Uterus (tissue), 4 donors: ENCODE data around the gene IMPDH2. TPM values are rescaled to one million over a fixed set of nuclear protein-coding genes. Genes with fewer than 3 reads are reported as not detected.
"Not testable (repeated sequence)": the region's sequence is repeated elsewhere in the genome, so short reads cannot be mapped to it uniquely, and the experiment has no call there.

Experiments used
- DNase-seq, 2 donors: peaks; one replicate each; pipeline ENCODE4 v3.0.0-alpha.2; 2019 to 2020
- H3K27ac ChIP-seq, 2 donors: fragments of 200-600 bp; sonication (generic); 1 replicate in 1 of 2; 2 replicates in 1 of 2; pipeline ENCODE4 v1.5.1; 2016 to 2018
- H3K27me3 ChIP-seq, 2 donors: fragments of 200-600 bp; sonication (generic); one replicate each; pipeline ENCODE4 v1.5.1; 2018 to 2019; ENCODE audit warnings: control low read depth in 1 of 2
- H3K36me3 ChIP-seq, 2 donors: fragments of 200-600 bp; sonication (generic); one replicate each; pipeline ENCODE4 v1.5.1; 2019; ENCODE audit warnings: control low read depth in 1 of 2
- H3K4me1 ChIP-seq, 2 donors: fragments of 200-600 bp; sonication (generic); one replicate each; pipeline ENCODE4 v1.5.1; 2018 to 2019; ENCODE audit warnings: control low read depth in 1 of 2
- H3K4me3 ChIP-seq, 2 donors: fragments of 200-600 bp; sonication (generic); 1 replicate in 1 of 2; 2 replicates in 1 of 2; pipeline ENCODE4 v1.5.1; 2018 to 2019; ENCODE audit warnings: mild to moderate bottlenecking in 1 of 2
- H3K9me3 ChIP-seq, 2 donors: fragments of 200-600 bp; sonication (generic); one replicate each; pipeline ENCODE4 v1.5.1; 2019; ENCODE audit warnings: control low read depth in 1 of 2
- POLR2A ChIP-seq, 2 donors: fragments of 450-650 bp; IDR thresholded peaks; one replicate each; pipeline ENCODE4 v1.6.1; 2016; ENCODE audit warnings: antibody characterized with exemption in 2 of 2, mild to moderate bottlenecking in 1 of 2, moderate library complexity in 1 of 2
- intact Hi-C: fragments of 100-400 bp; cut with DNase I; formaldehyde crosslinking; loops from one replicate; pipeline ENCODE4 v1.15.1; 2023; ENCODE audit warnings: low total_unique reads
- total RNA-seq, 4 donors: library from RNA; depleted of rRNA in 3 of 4; stranded (reverse); fragments of >200 nt in 3 of 4; gene quantifications; one replicate each; pipeline versions ENCODE4 v1.1.0 to v1.2.4, GENCODE V29; 2014 to 2023
- TF ChIP-seq, protein P1 (sequence below), 4 experiments: fragments of 200-600 bp in 2 of 4; fragments of 450-650 bp in 2 of 4; sonication (generic) in 2 of 4; IDR thresholded peaks; one replicate each; pipeline ENCODE4 v1.5.1; 2016 to 2019; ENCODE audit warnings: antibody characterized with exemption in 4 of 4, mild to moderate bottlenecking in 2 of 4, moderate library complexity in 1 of 4
- donor health status: DM: yes; HTN: yes; CAD: no.

Gene IMPDH2
- total RNA-seq, 4 donors from 2014 or later: 53.0 to 273 (median 163) TPM

DNA sequence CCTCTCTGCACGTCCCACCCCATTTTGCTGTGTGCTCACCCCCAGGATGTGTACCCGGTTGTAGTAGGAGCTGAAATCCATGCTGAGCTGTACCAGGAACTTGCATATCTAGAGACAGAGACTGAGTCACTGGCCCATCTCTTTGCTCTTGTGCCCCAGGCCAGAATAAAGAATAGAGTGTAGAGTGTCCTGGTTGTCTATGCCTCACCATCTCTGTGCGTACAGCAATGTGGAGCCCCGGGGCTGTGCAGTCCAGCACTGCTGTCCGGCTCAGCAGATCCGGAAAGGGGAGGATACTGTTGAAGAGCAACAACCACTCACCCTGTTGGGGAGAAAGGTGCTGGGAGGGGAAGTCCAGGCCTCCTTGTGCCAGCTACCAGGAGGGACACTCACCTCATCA lies 13.4 kb downstream of the IMPDH2 start:
- Histone ChIP-seq H3K36me3 (no peaks in the 10 kb centered on the region), H3K27me3 (no peaks in the 10 kb centered on the region), H3K4me1 (peaks cover 0 to 14% of the 10 kb centered on the region in 2 donors), H3K4me3 (no peak overlapping the region), H3K9me3 (no peaks in the 10 kb centered on the region), H3K27ac (no peak overlapping the region)
- DNase-seq: no peak
- no peak for TF ChIP-seq POLR2A (IDR thresholded peaks at IDR 0.05)
- intact Hi-C loops: no loop called here

DNA sequence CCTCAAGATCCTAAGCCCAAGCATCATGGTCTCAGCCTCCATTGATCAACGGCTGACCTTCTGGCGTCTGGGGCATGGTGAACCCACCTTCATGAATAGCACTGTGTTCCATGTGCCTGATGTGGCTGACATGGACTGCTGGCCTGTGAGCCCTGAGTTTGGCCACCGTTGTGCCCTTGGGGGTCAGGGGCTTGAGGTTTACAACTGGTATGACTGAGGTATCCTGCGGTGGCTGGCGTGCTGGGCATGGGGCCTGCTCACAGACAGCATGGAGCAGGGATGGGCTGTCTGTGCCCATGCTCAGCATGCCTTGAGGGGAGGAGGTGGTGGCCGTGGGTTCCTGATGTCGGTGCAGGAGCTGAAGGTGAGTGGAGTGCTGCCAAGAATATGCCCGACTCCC lies 14.1 kb downstream of the IMPDH2 start:
- no peak for TF ChIP-seq POLR2A (IDR thresholded peaks at IDR 0.05)
- H3K27me3 ChIP-seq: no peaks in the 10 kb centered on the region
- H3K4me3 ChIP-seq: no peak overlapping the region
- H3K9me3 ChIP-seq: no peaks in the 10 kb centered on the region
- peaks cover 0 to 14% of the 10 kb centered on the region in 2 donors for H3K4me1 ChIP-seq
- DNase-seq: no peak
- no peak overlapping the region for H3K27ac ChIP-seq
- intact Hi-C loops: no loop called here
- H3K36me3 ChIP-seq: no peaks in the 10 kb centered on the region

DNA sequence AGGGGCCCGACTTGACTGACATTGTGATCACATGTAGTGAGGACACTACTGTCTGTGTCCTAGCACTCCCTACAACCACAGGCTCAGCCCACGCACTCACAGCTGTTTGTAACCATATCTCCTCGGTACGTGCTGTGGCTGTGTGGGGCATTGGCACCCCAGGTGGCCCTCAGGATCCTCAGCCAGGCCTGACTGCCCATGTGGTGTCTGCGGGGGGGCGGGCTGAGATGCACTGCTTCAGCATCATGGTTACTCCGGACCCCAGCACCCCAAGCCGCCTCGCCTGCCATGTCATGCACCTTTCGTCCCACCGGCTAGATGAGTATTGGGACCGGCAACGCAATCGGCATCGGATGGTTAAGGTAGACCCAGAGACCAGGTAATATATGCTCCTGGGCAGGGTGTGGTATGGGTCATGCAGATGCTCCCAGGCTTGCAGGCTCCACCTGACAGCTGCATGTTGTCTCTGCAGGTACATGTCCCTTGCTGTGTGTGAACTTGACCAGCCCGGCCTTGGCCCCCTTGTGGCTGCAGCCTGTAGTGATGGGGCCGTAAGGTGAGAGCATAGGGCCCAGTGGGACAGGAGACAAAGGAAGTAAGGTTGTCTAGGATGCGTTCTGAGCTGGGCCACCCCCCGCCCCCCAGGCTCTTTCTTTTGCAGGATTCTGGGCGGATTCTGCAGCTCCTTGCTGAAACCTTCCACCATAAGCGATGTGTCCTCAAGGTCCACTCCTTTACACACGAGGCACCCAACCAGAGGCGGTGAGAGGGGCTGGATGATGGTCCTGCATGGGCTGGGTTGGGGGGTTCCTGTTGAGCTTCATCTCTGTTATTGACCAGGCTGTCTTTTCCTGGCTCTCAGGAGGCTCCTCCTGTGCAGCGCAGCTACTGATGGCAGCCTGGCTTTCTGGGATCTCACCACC lies 15.2 kb downstream of the IMPDH2 start:
- intact Hi-C loops: no loop called here
- Histone ChIP-seq H3K4me3 (no peak overlapping the region), H3K27ac (no peak overlapping the region), H3K9me3 (no peaks in the 10 kb centered on the region), H3K36me3 (no peaks in the 10 kb centered on the region), H3K4me1 (peaks cover 0 to 11% of the 10 kb centered on the region in 2 donors), H3K27me3 (no peaks in the 10 kb centered on the region)
- no peak for DNase-seq
- TF ChIP-seq POLR2A (IDR thresholded peaks at IDR 0.05): no peak
- TF ChIP-seq, protein P1, sequence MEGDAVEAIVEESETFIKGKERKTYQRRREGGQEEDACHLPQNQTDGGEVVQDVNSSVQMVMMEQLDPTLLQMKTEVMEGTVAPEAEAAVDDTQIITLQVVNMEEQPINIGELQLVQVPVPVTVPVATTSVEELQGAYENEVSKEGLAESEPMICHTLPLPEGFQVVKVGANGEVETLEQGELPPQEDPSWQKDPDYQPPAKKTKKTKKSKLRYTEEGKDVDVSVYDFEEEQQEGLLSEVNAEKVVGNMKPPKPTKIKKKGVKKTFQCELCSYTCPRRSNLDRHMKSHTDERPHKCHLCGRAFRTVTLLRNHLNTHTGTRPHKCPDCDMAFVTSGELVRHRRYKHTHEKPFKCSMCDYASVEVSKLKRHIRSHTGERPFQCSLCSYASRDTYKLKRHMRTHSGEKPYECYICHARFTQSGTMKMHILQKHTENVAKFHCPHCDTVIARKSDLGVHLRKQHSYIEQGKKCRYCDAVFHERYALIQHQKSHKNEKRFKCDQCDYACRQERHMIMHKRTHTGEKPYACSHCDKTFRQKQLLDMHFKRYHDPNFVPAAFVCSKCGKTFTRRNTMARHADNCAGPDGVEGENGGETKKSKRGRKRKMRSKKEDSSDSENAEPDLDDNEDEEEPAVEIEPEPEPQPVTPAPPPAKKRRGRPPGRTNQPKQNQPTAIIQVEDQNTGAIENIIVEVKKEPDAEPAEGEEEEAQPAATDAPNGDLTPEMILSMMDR (IDR thresholded peaks at IDR 0.05): peak in 3 of 4 experiments; percentile 24 to 29 (median 28)

DNA sequence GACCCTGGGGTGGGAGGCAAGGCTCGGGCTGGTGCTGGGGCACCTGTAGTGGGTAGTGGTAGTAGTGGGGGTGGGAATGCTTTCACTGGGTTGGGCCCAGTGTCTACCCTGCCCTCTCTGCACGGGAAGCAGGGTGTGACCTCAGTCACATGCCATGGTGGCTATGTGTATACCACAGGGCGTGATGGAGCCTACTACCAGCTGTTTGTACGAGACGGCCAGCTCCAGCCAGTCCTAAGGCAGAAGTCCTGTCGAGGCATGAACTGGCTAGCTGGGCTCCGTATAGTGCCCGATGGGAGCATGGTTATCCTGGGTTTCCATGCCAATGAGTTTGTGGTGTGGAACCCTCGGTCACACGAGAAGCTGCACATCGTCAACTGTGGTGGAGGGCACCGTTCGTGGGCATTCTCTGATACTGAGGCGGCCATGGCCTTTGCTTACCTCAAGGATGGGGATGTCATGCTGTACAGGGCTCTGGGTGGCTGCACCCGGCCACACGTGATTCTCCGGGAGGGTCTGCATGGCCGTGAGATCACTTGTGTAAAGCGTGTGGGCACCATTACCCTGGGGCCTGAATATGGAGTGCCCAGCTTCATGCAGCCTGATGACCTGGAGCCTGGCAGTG lies 16.0 kb downstream of the IMPDH2 start:
- no peaks in the 10 kb centered on the region for H3K36me3 ChIP-seq

DNA sequence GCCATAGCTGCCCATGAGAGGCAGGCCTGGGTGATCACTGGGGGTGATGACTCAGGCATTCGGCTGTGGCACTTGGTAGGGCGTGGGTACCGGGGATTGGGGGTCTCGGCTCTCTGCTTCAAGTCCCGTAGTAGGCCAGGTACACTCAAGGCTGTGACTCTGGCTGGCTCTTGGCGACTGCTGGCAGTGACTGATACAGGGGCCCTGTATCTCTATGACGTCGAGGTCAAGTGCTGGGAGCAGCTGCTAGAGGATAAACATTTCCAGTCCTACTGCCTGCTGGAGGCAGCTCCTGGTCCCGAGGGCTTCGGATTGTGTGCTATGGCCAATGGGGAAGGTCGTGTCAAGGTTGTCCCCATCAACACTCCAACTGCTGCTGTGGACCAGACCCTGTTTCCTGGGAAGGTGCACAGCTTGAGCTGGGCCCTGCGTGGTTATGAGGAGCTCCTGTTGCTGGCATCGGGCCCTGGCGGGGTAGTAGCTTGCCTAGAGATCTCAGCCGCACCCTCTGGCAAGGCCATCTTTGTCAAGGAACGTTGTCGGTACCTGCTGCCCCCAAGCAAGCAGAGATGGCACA lies 16.7 kb downstream of the IMPDH2 start:
- H3K36me3 ChIP-seq: no peaks in the 10 kb centered on the region
- no peak overlapping the region for H3K27ac ChIP-seq
- intact Hi-C loops: no loop called here
- peaks cover 0 to 4% of the 10 kb centered on the region in 2 donors for H3K4me1 ChIP-seq
- no peak for DNase-seq
- no peaks in the 10 kb centered on the region for H3K27me3 ChIP-seq
- H3K9me3 ChIP-seq: no peaks in the 10 kb centered on the region
- no peak overlapping the region for H3K4me3 ChIP-seq
- TF ChIP-seq, protein P1 (IDR thresholded peaks at IDR 0.05): no peak
- no peak for TF ChIP-seq POLR2A (IDR thresholded peaks at IDR 0.05)

More for the DNA sequence above, 16.0 kb downstream of the IMPDH2 start:
- TF ChIP-seq, protein P1 (IDR thresholded peaks at IDR 0.05): no peak
- no peak for TF ChIP-seq POLR2A (IDR thresholded peaks at IDR 0.05)
- Histone ChIP-seq H3K27ac (no peak overlapping the region), H3K4me3 (no peak overlapping the region), H3K9me3 (no peaks in the 10 kb centered on the region), H3K27me3 (no peaks in the 10 kb centered on the region), H3K4me1 (peaks cover 0 to 9% of the 10 kb centered on the region in 2 donors)
- intact Hi-C loops: no loop called here
- DNase-seq: no peak

DNA sequence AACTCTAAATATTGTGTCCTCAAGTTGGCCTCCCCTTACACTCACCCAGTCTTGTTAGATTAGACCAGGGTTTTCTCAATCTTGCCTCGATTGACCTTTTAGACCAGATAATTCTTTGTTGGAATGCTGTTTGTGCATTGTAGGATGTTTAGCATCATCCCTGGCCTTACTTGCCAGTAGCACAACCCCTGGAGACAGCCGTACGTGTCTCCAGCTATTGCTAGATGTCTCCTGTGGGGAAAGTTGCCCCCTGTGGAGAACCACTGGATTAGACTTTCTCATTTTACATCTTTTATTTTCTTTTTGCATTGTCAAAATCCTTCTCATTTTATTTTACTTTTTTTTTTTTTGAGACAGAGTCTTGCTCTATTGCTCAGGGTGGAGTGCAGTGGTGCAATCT lies 19.8 kb downstream of the IMPDH2 start:
- Histone ChIP-seq H3K27ac (no peak overlapping the region), H3K36me3 (no peaks in the 10 kb centered on the region), H3K4me3 (no peak overlapping the region), H3K27me3 (no peaks in the 10 kb centered on the region), H3K9me3 (no peaks in the 10 kb centered on the region), H3K4me1 (no peaks in the 10 kb centered on the region)
- DNase-seq: no peak
- intact Hi-C loops: no loop called here
- TF ChIP-seq POLR2A (IDR thresholded peaks at IDR 0.05): no peak
- TF ChIP-seq, protein P1 (IDR thresholded peaks at IDR 0.05): no peak

DNA sequence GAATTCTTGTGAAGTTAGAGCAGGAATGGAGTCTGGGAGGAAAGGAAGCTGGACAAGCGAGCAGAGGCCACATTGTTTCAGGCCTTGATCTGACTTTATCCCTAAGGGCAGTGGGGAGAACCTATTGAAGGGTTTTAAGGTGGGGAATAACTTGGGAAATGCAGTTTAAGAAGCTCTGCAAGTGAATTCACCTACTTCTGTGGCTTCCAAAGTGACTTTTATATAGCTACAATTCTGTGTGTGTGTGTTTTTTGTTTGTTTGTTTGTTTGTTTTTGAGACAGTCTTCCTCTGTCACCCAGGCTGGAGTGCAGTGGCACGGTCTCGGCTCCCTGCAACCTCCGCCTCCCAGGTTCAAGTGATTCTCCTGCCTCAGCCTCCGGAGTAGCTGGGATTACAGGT lies 20.6 kb downstream of the IMPDH2 start:
- intact Hi-C loops, DNase-seq, H3K27me3 ChIP-seq, H3K36me3 ChIP-seq, H3K9me3 ChIP-seq, H3K4me1 ChIP-seq: not testable (repeated sequence)
- Histone ChIP-seq H3K4me3 (peak overlapping the region in 1 of 2 donors; percentile 80), H3K27ac (peak overlapping the region; percentile 92 to 99)
